ENCODE measurements around the gene RDM1. TPM values are rescaled to one million over a fixed set of nuclear protein-coding genes. Genes with fewer than 3 reads are reported as not detected.

Gene RDM1
- polyA plus RNA-seq, 2 of the 4 experiments (the other 2 are of a cell fraction), result 4.3 to 4.6 TPM

DNA sequence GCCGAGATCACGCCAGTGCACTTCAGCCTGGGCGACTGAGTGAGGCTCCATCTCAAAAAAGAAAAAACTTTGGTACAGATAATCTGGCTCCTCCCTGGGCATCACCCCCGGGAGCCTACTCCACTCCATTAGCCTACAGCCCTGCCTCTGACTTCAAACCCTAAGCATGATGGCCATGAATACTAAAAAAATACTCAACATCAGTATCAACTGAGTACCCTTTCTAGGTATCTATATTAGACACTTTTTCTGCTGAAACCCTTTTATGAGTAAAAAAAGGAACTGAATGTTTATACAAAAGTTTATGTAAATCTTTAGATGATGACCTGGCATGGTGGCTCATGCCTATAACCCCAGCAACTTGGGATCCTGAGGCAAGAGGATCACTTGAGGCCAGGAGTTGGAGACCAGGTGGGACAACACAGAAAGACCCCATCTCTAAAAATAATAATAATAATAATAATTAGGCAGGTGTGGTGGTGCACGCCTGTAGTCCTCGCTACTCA lies 6.9 kb downstream of the RDM1 start:
- DNase-seq (ENCODE audit: low read depth in 1 of 2, low spot score in 1 of 2), result no peak
- Histone ChIP-seq H3K4me2 (no peak overlapping the region), H3K4me3 (no peak overlapping the region), H3K4me1 (no peaks in the 10 kb centered on the region), H3K27ac (no peak overlapping the region), H3K9me3 (no peaks in the 10 kb centered on the region)
- 88% methylated on average over 6 of the region's 6 CpGs for WGBS (ENCODE audit: missing lambda C conversion rate)
- no peak for FAIRE-seq
- ChIA-PET POLR2A (no interaction called here), CTCF (interaction anchor here (1.2 to 1.3 kb wide), 3 partner anchors 14 to 225 kb away, joined by 3 to 4 read pairs (median 3); no protein-coding TSS in a partner anchor)
- TF ChIP-seq NPAS2 (CRISPR knock-in tag; IDR thresholded peaks at IDR 0.05; ENCODE audit: borderline replicate concordance) (no peak), ZNF302 (CRISPR knock-in tag; IDR thresholded peaks at IDR 0.05) (no peak), RARB (CRISPR knock-in tag; IDR thresholded peaks at IDR 0.05) (no peak), HEYL (CRISPR knock-in tag; IDR thresholded peaks at IDR 0.05) (no peak), ZSCAN20 (CRISPR knock-in tag; IDR thresholded peaks at IDR 0.05) (no peak), FOSB (CRISPR knock-in tag; IDR thresholded peaks at IDR 0.05) (no peak), FOXS1 (CRISPR knock-in tag; IDR thresholded peaks at IDR 0.05) (no peak), POLR2A (IDR thresholded peaks at IDR 0.05; ENCODE audit: low read length) (no peak), ATOH8 (CRISPR knock-in tag; IDR thresholded peaks at IDR 0.05; ENCODE audit: low read depth) (no peak), EP300 (IDR thresholded peaks at IDR 0.05) (no peak), KDM5A (IDR thresholded peaks at IDR 0.05) (no peak), HDAC2 (IDR thresholded peaks at IDR 0.05) (no peak)
- TF ChIP-seq, protein P1, sequence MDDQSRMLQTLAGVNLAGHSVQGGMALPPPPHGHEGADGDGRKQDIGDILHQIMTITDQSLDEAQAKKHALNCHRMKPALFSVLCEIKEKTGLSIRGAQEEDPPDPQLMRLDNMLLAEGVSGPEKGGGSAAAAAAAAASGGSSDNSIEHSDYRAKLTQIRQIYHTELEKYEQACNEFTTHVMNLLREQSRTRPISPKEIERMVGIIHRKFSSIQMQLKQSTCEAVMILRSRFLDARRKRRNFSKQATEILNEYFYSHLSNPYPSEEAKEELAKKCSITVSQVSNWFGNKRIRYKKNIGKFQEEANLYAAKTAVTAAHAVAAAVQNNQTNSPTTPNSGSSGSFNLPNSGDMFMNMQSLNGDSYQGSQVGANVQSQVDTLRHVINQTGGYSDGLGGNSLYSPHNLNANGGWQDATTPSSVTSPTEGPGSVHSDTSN (IDR thresholded peaks at IDR 0.05), result no peak
- no peak for ATAC-seq

DNA sequence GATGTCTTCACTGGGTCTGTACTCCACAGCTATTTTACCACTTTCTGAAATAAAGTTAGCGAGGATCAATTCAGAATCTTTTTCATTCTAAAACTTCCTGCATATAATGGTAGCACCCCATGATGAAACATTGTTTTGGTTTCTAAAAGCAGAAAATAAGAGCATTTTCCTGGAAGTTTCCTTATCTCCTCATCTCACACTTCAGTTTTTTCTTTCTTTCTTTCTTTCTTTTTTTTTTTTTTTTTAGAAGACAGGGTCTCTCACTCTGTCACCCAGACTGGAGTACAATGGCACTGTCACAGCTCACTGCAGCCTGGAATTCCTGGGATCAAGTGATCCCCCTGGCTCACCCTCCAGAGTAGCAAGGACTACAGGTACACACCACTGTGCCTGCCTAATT lies 10.3 kb downstream of the RDM1 start:
- ATAC-seq, result no peak
- POLR2A ChIA-PET, result no interaction called here
- Histone ChIP-seq H3K4me2 (no peak overlapping the region), H3K9me3 (no peaks in the 10 kb centered on the region), H3K27ac (no peak overlapping the region), H3K4me3 (no peak overlapping the region), H3K4me1 (no peaks in the 10 kb centered on the region)
- 95% methylated on average over 1 of the region's 1 CpG for WGBS (ENCODE audit: missing lambda C conversion rate)
- TF ChIP-seq HDAC2 (IDR thresholded peaks at IDR 0.05) (no peak), BCL3 (IDR thresholded peaks at IDR 0.05) (no peak), ELK1 (IDR thresholded peaks at IDR 0.05; ENCODE audit: low read depth, low read length) (no peak), NFE2L2 (conservative IDR thresholded peaks at IDR 0.05; ENCODE audit: low read length) (no peak), PHF8 (IDR thresholded peaks at IDR 0.05; ENCODE audit: borderline replicate concordance, low read depth) (no peak), USF2 (IDR thresholded peaks at IDR 0.05) (no peak), MAX (IDR thresholded peaks at IDR 0.05) (no peak), RARB (CRISPR knock-in tag; IDR thresholded peaks at IDR 0.05) (no peak), HOXA7 (CRISPR knock-in tag; IDR thresholded peaks at IDR 0.05) (no peak), ZC3H11A (IDR thresholded peaks at IDR 0.05) (no peak), POLR2A (IDR thresholded peaks at IDR 0.05; ENCODE audit: low read length) (no peak), MAFK (IDR thresholded peaks at IDR 0.05; ENCODE audit: partially characterized antibody) (no peak), CHD2 (IDR thresholded peaks at IDR 0.05; ENCODE audit: low read length, partially characterized antibody) (no peak), FOSL2 (IDR thresholded peaks at IDR 0.05) (no peak), FOSL2 (CRISPR knock-in tag; IDR thresholded peaks at IDR 0.05) (no peak), RCOR1 (IDR thresholded peaks at IDR 0.05; ENCODE audit: low read depth, low read length) (no peak), KDM1A (IDR thresholded peaks at IDR 0.05; ENCODE audit: low read depth) (no peak), CBX2 (IDR thresholded peaks at IDR 0.05; ENCODE audit: borderline replicate concordance, low read depth) (no peak), ATOH8 (CRISPR knock-in tag; IDR thresholded peaks at IDR 0.05; ENCODE audit: low read depth) (no peak)
- TF ChIP-seq, protein P2, sequence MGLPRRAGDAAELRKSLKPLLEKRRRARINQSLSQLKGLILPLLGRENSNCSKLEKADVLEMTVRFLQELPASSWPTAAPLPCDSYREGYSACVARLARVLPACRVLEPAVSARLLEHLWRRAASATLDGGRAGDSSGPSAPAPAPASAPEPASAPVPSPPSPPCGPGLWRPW (IDR thresholded peaks at IDR 0.05), result no peak
- TF ChIP-seq, protein P1 (IDR thresholded peaks at IDR 0.05), result no peak
- no peak for FAIRE-seq
- no peak for DNase-seq (ENCODE audit: low read depth in 1 of 2, low spot score in 1 of 2)
- CTCF ChIA-PET, result no interaction called here

All from A549 (cell line).